NCI-H526 (cell line): Measurements from ENCODE around the gene OR6N2.
A peak's percentile ranks its signal among the peaks of the same experiment; 100 is the strongest.

Experiments
- DNase-seq, 2 experiments: peaks; one replicate each; lab custom pipeline; 2025; lab: John Stamatoyannopoulos, UW

The OR6N2 gene

GRCh38 chr1:158781104-158781503 lies at the start of gene OR6N2:
Gene OR6N2 (minus strand): TSS chr1:158781204. CDS start chr1:158777635, 3,569 bp downstream.
- DNase-seq = no peak

GRCh38 chr1:158830074-158830677 lies 49.2 kb upstream of the OR6N2 start:
- no peak for DNase-seq

- DNase-seq = no peak
These were observed 40.7 kb upstream of the OR6N2 start for GRCh38 chr1:158821723-158822122.

GRCh38 chr1:158819461-158820443 lies 38.7 kb upstream of the OR6N2 start:
- DNase-seq = no peak

- DNase-seq = no peak
These were observed 38.0 kb upstream of the OR6N2 start for GRCh38 chr1:158818975-158819431.

GRCh38 chr1:158818560-158818959 lies 37.6 kb upstream of the OR6N2 start:
- no peak for DNase-seq

GRCh38 chr1:158814970-158815369 lies 34.0 kb upstream of the OR6N2 start:
- DNase-seq = no peak

- DNase-seq = no peak
These were observed 32.2 kb upstream of the OR6N2 start for GRCh38 chr1:158813164-158813563.

GRCh38 chr1:158812336-158812735 lies 31.3 kb upstream of the OR6N2 start:
- no peak for DNase-seq

GRCh38 chr1:158810311-158810710 lies 29.3 kb upstream of the OR6N2 start:
- DNase-seq = no peak

- DNase-seq = no peak
These were observed 28.9 kb upstream of the OR6N2 start for GRCh38 chr1:158809862-158810261.

GRCh38 chr1:158809256-158809655 lies 28.3 kb upstream of the OR6N2 start:
- no peak for DNase-seq

GRCh38 chr1:158806916-158807536 lies 26.0 kb upstream of the OR6N2 start:
- no peak for DNase-seq

- DNase-seq = no peak
These were observed 22.7 kb upstream of the OR6N2 start for GRCh38 chr1:158803678-158804077.

GRCh38 chr1:158801396-158801795 lies 20.4 kb upstream of the OR6N2 start:
- DNase-seq = no peak

- no peak for DNase-seq
These were observed 19.5 kb upstream of the OR6N2 start for GRCh38 chr1:158800526-158800925.

- DNase-seq = no peak
These were observed 18.7 kb upstream of the OR6N2 start for GRCh38 chr1:158799689-158800088.

- no peak for DNase-seq
These were observed 17.5 kb upstream of the OR6N2 start for GRCh38 chr1:158798531-158798930.

GRCh38 chr1:158794247-158794646 lies 13.2 kb upstream of the OR6N2 start:
- DNase-seq = no peak

GRCh38 chr1:158793604-158794003 lies 12.6 kb upstream of the OR6N2 start:
- DNase-seq = peak in 1 of 2 experiments; percentile 47

- DNase-seq = no peak
These were observed 8.8 kb downstream of the OR6N2 start, which contains the start of gene OR6N1 for GRCh38 chr1:158771950-158772866. Gene OR6N1 (minus strand): TSS chr1:158772195. CDS start chr1:158766682, 5,513 bp downstream.
